ENCODE measurements around the gene SPATA13. TPM values are rescaled to one million over a fixed set of nuclear protein-coding genes. Genes with fewer than 3 reads are reported as not detected.

The SPATA13 gene
- total RNA-seq, 1 donor from 2014 or later, result 20.1 TPM

DNA sequence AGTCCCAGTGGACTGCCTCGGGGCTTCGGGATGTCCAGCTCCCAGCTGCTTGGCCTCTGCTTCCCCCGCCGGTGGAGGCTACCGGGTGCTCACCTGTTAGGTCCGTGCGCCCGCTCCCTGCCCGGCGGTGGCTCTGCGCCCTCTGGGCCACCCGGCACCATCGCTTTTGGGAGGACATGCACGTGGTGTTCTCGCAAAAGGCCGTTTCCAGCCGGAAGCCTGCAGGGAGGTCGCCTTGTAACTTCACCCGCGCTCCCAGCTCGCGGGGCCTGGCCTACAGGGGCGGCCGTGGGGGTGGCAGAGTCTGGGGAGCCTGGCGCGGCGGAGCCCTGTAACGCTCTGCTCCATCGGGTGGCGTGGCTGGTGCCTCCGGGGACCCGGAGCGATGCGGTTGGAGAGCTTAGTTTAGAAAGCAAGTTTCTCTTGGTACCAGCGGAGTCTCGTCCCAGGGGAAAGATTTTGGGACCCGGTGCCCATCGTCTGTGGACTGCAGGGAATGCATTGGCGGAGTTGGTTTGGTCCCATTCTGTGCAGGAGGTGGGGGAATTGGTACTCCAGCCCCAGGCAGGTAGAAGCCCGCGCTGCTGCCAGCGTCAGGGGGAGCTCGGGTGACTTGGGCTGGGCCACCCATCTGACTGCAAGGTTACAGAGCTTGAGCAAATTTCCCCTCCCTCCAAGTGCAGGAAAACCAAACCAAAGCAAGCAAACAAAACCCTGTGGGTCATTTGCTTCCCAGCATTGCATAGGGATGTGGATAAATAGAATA, 673 bp downstream of the SPATA13 start:
- H3K9me3 ChIP-seq, result no peaks in the 10 kb centered on the region
- peaks cover 21% of the 10 kb centered on the region for H3K4me1 ChIP-seq
- peak overlapping the region; percentile 64 to 84 for H3K4me3 ChIP-seq
- H3K36me3 ChIP-seq, result no peaks in the 10 kb centered on the region
- no peak for DNase-seq (ENCODE audit: extremely low spot score in 2 of 2)
- H3K27me3 ChIP-seq, result no peaks in the 10 kb centered on the region
- H3K27ac ChIP-seq, result peak overlapping the region; percentile 77
- TF ChIP-seq, protein P1, sequence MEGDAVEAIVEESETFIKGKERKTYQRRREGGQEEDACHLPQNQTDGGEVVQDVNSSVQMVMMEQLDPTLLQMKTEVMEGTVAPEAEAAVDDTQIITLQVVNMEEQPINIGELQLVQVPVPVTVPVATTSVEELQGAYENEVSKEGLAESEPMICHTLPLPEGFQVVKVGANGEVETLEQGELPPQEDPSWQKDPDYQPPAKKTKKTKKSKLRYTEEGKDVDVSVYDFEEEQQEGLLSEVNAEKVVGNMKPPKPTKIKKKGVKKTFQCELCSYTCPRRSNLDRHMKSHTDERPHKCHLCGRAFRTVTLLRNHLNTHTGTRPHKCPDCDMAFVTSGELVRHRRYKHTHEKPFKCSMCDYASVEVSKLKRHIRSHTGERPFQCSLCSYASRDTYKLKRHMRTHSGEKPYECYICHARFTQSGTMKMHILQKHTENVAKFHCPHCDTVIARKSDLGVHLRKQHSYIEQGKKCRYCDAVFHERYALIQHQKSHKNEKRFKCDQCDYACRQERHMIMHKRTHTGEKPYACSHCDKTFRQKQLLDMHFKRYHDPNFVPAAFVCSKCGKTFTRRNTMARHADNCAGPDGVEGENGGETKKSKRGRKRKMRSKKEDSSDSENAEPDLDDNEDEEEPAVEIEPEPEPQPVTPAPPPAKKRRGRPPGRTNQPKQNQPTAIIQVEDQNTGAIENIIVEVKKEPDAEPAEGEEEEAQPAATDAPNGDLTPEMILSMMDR (IDR thresholded peaks at IDR 0.05), result no peak
- TF ChIP-seq POLR2AphosphoS5 (IDR thresholded peaks at IDR 0.05; ENCODE audit: insufficient read depth in 1 of 2, low read depth in 1 of 2) (no peak), POLR2A (IDR thresholded peaks at IDR 0.05) (no peak)
- intact Hi-C loops (cut with DNase I), result no loop called here

DNA sequence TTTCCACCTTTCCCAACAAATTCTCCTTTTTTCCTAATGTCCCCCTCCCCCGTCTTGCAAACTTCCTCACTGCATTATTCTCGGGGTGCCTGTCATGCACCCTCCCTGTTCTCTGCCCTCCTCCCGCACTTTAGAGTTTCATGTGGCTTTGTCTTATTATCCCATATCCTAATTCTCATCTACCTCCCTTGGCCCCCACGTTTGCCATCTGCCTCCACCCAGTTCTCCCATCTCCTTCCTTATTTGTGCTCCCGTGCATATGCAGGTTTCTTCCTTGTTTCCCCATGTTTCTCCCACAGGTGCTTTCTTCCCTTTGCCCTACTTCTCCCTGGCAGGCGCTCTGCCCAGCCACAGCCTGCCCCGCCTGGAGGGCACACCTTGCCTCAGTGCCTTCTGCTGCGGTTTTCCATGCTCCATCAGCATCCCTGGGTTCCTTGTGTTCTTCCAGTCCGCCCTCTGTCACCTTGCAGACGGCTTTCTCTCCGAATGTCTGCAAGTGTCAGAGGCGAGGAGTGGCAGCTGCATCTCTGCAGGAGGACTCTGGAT, 1.5 kb downstream of the SPATA13 start:
- H3K27ac ChIP-seq, result no peak overlapping the region
- peaks cover 21% of the 10 kb centered on the region for H3K4me1 ChIP-seq
- H3K36me3 ChIP-seq, result no peaks in the 10 kb centered on the region
- no peak for DNase-seq (ENCODE audit: extremely low spot score in 2 of 2)
- TF ChIP-seq POLR2A (IDR thresholded peaks at IDR 0.05), result no peak
- TF ChIP-seq POLR2AphosphoS5 (IDR thresholded peaks at IDR 0.05; ENCODE audit: insufficient read depth in 1 of 2, low read depth in 1 of 2), result no peak
- TF ChIP-seq, protein P1 (IDR thresholded peaks at IDR 0.05), result no peak
- intact Hi-C loops (cut with DNase I), result no loop called here
- no peaks in the 10 kb centered on the region for H3K27me3 ChIP-seq
- peak overlapping the region; percentile 64 to 84 for H3K4me3 ChIP-seq
- no peaks in the 10 kb centered on the region for H3K9me3 ChIP-seq

DNA sequence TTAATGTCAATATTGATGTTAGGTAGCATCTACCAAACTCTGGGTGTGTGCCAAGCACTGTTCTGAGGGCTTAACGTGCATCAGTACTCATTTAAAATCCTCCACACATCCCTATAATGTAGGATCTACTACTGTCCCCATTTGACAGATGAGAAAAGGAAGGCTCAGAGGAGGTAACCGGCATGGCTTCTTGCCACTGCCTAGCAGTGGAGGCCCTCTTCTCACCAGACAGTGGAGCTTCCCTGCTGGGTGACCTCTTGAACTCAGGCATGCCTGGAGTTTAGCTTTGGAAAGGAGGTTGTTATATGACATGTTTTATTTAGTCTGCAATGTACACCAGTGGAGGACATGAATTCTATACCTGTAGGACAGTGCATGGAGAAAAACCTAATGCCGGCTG, 2.1 kb downstream of the SPATA13 start:
- no peak overlapping the region for H3K4me3 ChIP-seq
- intact Hi-C loops (cut with DNase I), result no loop called here
- TF ChIP-seq POLR2A (IDR thresholded peaks at IDR 0.05) (no peak), POLR2AphosphoS5 (IDR thresholded peaks at IDR 0.05; ENCODE audit: insufficient read depth in 1 of 2, low read depth in 1 of 2) (no peak)
- TF ChIP-seq, protein P1 (IDR thresholded peaks at IDR 0.05), result no peak

DNA sequence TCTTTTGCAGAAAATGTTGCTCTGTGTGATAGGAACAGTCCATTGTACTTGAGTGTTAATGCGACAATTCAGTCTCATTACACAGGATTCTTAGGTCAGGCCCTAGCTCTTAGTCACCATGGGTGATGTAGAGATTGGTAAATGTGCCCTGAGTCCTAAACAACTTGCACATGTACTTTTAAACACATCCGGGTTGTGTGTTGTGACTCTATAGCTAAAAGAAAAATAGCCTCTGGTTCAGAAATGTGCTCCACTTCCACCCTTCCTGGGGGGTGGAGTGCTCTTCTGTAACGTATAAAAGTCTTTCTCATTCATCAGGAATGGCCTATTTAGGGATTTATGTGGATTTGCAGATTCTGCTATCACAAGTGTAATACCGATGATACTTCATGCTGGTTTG, 5.2 kb downstream of the SPATA13 start:
- no peaks in the 10 kb centered on the region for H3K27me3 ChIP-seq
- no peaks in the 10 kb centered on the region for H3K9me3 ChIP-seq
- no peak overlapping the region for H3K27ac ChIP-seq
- DNase-seq (ENCODE audit: extremely low spot score in 2 of 2), result no peak
- intact Hi-C loops (cut with DNase I), result no loop called here
- peaks cover 34% of the 10 kb centered on the region for H3K4me1 ChIP-seq
- H3K4me3 ChIP-seq, result no peak overlapping the region
- H3K36me3 ChIP-seq, result no peaks in the 10 kb centered on the region
- TF ChIP-seq, protein P1 (IDR thresholded peaks at IDR 0.05), result no peak
- no peak for TF ChIP-seq POLR2A (IDR thresholded peaks at IDR 0.05)
- TF ChIP-seq POLR2AphosphoS5 (IDR thresholded peaks at IDR 0.05; ENCODE audit: insufficient read depth in 1 of 2, low read depth in 1 of 2), result no peak

More for the DNA sequence above, 2.1 kb downstream of the SPATA13 start:
- H3K27me3 ChIP-seq, result no peaks in the 10 kb centered on the region
- no peak overlapping the region for H3K27ac ChIP-seq
- H3K9me3 ChIP-seq, result no peaks in the 10 kb centered on the region
- peaks cover 25% of the 10 kb centered on the region for H3K4me1 ChIP-seq
- no peak for DNase-seq (ENCODE audit: extremely low spot score in 2 of 2)
- no peaks in the 10 kb centered on the region for H3K36me3 ChIP-seq

DNA sequence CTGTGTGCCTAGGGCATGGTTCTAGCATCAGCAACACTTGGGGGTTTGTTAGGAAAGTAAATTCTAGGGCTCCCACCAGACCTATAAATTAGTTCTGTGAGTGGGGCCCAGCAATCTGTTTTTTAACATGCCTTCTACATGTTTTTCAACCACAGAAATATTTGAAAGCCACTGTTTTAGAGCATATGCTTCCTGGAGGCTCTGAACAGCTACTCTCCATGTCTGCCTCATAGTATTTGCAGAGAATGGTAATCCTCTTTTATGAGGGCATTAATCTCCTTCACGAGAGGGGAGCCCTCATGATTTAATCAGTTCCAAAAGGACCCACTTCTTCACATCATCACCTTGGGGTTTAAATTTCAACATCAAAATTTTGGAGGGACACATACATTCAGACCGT, 6.0 kb downstream of the SPATA13 start:
- Histone ChIP-seq H3K4me1 (peaks cover 26% of the 10 kb centered on the region), H3K27me3 (no peaks in the 10 kb centered on the region), H3K27ac (no peak overlapping the region), H3K9me3 (no peaks in the 10 kb centered on the region), H3K4me3 (no peak overlapping the region), H3K36me3 (no peaks in the 10 kb centered on the region)
- TF ChIP-seq, protein P1 (IDR thresholded peaks at IDR 0.05), result no peak
- TF ChIP-seq POLR2AphosphoS5 (IDR thresholded peaks at IDR 0.05; ENCODE audit: insufficient read depth in 1 of 2, low read depth in 1 of 2) (no peak), POLR2A (IDR thresholded peaks at IDR 0.05) (no peak)
- intact Hi-C loops (cut with DNase I), result no loop called here
- no peak for DNase-seq (ENCODE audit: extremely low spot score in 2 of 2)

Data from vagina (tissue), 2 donors.